HCT116 (cell line): ENCODE results near the gene EPHA6. TPM values are rescaled to one million over a fixed set of nuclear protein-coding genes. Genes with fewer than 3 reads are reported as not detected.

Experiments used
- ATAC-seq: fragments of 200-7000 bp; cut with Tn5 transposase; 2 replicates; pipeline ENCODE4 v1.9.1; 2020; ENCODE audit warnings: mild to moderate bottlenecking, moderate library complexity
- BruUV-seq: library from RNA; stranded (reverse); fragments of 400-500 nt; replicated peaks from 2 replicates; lab custom pipeline; 2021; lab: Mats Ljungman, UMichigan
- CTCF ChIA-PET: fragments of 300-600 bp; sonication (Branson Sonifier 250); formaldehyde crosslinking; loops from one replicate; lab custom pipeline; 2021; ENCODE audit warnings: antibody characterized with exemption; lab: Charles Lee
- POLR2A ChIA-PET: fragments of 300-600, 350-600 bp; sonication (Branson Sonifier 250); formaldehyde crosslinking; loops from one replicate; lab custom pipeline; 2021; ENCODE audit warnings: antibody characterized with exemption; lab: Charles Lee
- RAD21 ChIA-PET, 2 experiments: fragments of 300-600 bp; sonication (Branson Sonifier 250); formaldehyde crosslinking; loops; one replicate each; lab custom pipeline; 2023; ENCODE audit warnings: low total read pairs in 2 of 2; ENCODE audit not compliant: uncharacterized antibody in 2 of 2, unreplicated experiment in 2 of 2, low non-redundant PET in 1 of 2; lab: Charles Lee
- DNase-seq: peaks from one replicate; pipeline ENCODE4 v3.0.0-alpha.2; 2010; ENCODE audit warnings: low read depth, low spot score
- H2AFZ ChIP-seq: fragments of 200-600 bp; shearing (Covaris generic), sonication (generic); 2 replicates; pipeline ENCODE4 v1.6.1; 2017; ENCODE audit warnings: low read depth, mixed run types, mixed read lengths, antibody characterized with exemption, low read length; ENCODE audit not compliant: poor library complexity, severe bottlenecking
- H3K27ac ChIP-seq: 2 replicates; pipeline ENCODE4 v1.5.1; 2012; ENCODE audit warnings: low read depth, low read length
- H3K27me3 ChIP-seq: fragments of 200-600 bp; sonication (generic); 2 replicates; pipeline ENCODE4 v1.6.1; 2016; ENCODE audit warnings: mixed run types, low read length, mixed read lengths; ENCODE audit not compliant: insufficient read depth
- H3K36me3 ChIP-seq, 2 experiments: fragments of 200-500 bp in 1 of 2; fragments of 200-600 bp in 1 of 2; sonication (Bioruptor generic) in 1 of 2; sonication (generic) in 1 of 2; 2 replicates each; pipeline versions ENCODE4 v1.5.1 to v1.6.1; 2014 to 2016; ENCODE audit warnings: low read length in 2 of 2, inconsistent platforms in 1 of 2, mixed read lengths in 1 of 2, mixed run types in 1 of 2; ENCODE audit not compliant: insufficient read depth in 2 of 2, control insufficient read depth in 1 of 2
- H3K4me1 ChIP-seq, 2 experiments: fragments of 200-600 bp in 1 of 2; sonication (generic) in 1 of 2; 2 replicates each; pipeline versions ENCODE4 v1.5.1 to v1.6.1; 2012 to 2017; ENCODE audit warnings: low read length in 2 of 2, inconsistent platforms in 1 of 2, mild to moderate bottlenecking in 1 of 2, mixed read lengths in 1 of 2, mixed run types in 1 of 2, moderate library complexity in 1 of 2; ENCODE audit not compliant: insufficient read depth in 2 of 2, control insufficient read depth in 1 of 2
- H3K4me2 ChIP-seq: fragments of 200-600 bp; sonication (generic); 2 replicates; pipeline ENCODE4 v1.6.1; 2017; ENCODE audit warnings: mixed run types, low read length, mixed read lengths
- H3K4me3 ChIP-seq, 2 experiments: fragments of 200-600 bp in 1 of 2; sonication (generic) in 1 of 2; replicated peaks in 1 of 2; 2 replicates each; pipeline ENCODE4 v1.5.1; 2011 to 2016; ENCODE audit warnings: low read length in 2 of 2, control low read depth in 1 of 2, low read depth in 1 of 2, mild to moderate bottlenecking in 1 of 2, mixed read lengths in 1 of 2, mixed run types in 1 of 2
- H3K79me2 ChIP-seq: fragments of 200-600 bp; sonication (generic); 2 replicates; pipeline ENCODE4 v1.6.1; 2017; ENCODE audit warnings: mild to moderate bottlenecking, mixed run types, low read length, moderate library complexity, mixed read lengths; ENCODE audit not compliant: insufficient read depth
- H3K9ac ChIP-seq: fragments of 200-600 bp; sonication (generic); 2 replicates; pipeline ENCODE4 v1.6.1; 2016; ENCODE audit warnings: low read length, mixed read lengths
- H3K9me2 ChIP-seq: fragments of 200-600 bp; sonication (generic), shearing (Covaris generic); 2 replicates; pipeline ENCODE4 v1.6.1; 2017; ENCODE audit warnings: mixed run types, mild to moderate bottlenecking, moderate library complexity; ENCODE audit not compliant: insufficient read depth
- H3K9me3 ChIP-seq, 2 experiments: fragments of 200-500 bp in 1 of 2; fragments of 200-600 bp in 1 of 2; sonication (Bioruptor generic) in 1 of 2; sonication (generic) in 1 of 2; 2 replicates each; pipeline ENCODE4 v1.6.1; 2014 to 2017; ENCODE audit warnings: low read length in 2 of 2, mixed read lengths in 2 of 2, inconsistent platforms in 1 of 2, low read depth in 1 of 2, mild to moderate bottlenecking in 1 of 2, mixed run types in 1 of 2, moderate library complexity in 1 of 2; ENCODE audit not compliant: control insufficient read depth in 1 of 2, insufficient read depth in 1 of 2
- H4K20me1 ChIP-seq: fragments of 200-600 bp; sonication (generic), shearing (Covaris generic); 2 replicates; pipeline ENCODE4 v1.6.1; 2017; ENCODE audit warnings: mixed run types, mild to moderate bottlenecking, moderate library complexity; ENCODE audit not compliant: insufficient read depth
- ATF3 ChIP-seq: IDR thresholded peaks from 2 replicates; pipeline ENCODE4 v1.6.1; 2012
- EGR1 ChIP-seq: IDR thresholded peaks from 2 replicates; pipeline ENCODE4 v1.6.1; 2012; ENCODE audit warnings: low read depth
- ELF1 ChIP-seq: IDR thresholded peaks from 2 replicates; pipeline ENCODE4 v1.6.1; 2012; ENCODE audit warnings: low read depth, borderline replicate concordance
- EZH2 ChIP-seq: fragments of 200-600 bp; sonication (generic); IDR thresholded peaks from 2 replicates; pipeline ENCODE4 v1.6.1; 2017; ENCODE audit warnings: antibody characterized with exemption, mixed run types
- MAX ChIP-seq: IDR thresholded peaks from 2 replicates; pipeline ENCODE4 v1.6.1; 2012
- POLR2AphosphoS5 ChIP-seq: IDR thresholded peaks from 2 replicates; pipeline ENCODE4 v1.6.1; 2011; ENCODE audit warnings: mild to moderate bottlenecking, low read depth, low read length, moderate library complexity
- RAD21 ChIP-seq: IDR thresholded peaks from 2 replicates; pipeline ENCODE4 v1.6.1; 2012; ENCODE audit warnings: low read depth, mild to moderate bottlenecking
- REST ChIP-seq: IDR thresholded peaks from 2 replicates; pipeline ENCODE4 v1.6.1; 2012; ENCODE audit warnings: low read depth
- SIN3A ChIP-seq: IDR thresholded peaks from 2 replicates; pipeline ENCODE4 v1.6.1; 2012; ENCODE audit warnings: low read depth
- SRF ChIP-seq: IDR thresholded peaks from 2 replicates; pipeline ENCODE4 v1.6.1; 2012; ENCODE audit warnings: low read depth
- YY1 ChIP-seq: IDR thresholded peaks from 2 replicates; pipeline ENCODE4 v1.6.1; 2011; ENCODE audit warnings: low read length, low read depth, moderate library complexity, mild to moderate bottlenecking; ENCODE audit not compliant: insufficient replicate concordance; ENCODE audit errors: extremely low read depth
- ZFX ChIP-seq: fragments of 450-650 bp; IDR thresholded peaks from 2 replicates; pipeline ENCODE4 v1.6.1; 2017
- intact Hi-C: fragments of 100-400 bp; cut with micrococcal nuclease; formaldehyde crosslinking; loops from 2 replicates; pipeline ENCODE4 v1.10.0; 2022
- total RNA-seq: library from RNA; stranded (reverse); gene quantifications from one replicate; pipeline ENCODE4 v1.2.1, GENCODE V29; 2021; ENCODE audit not compliant: unreplicated experiment

EPHA6 gene
- total RNA-seq, 1 experiment from 2014 or later = not detected

GRCh38 chr3:96900031-96900430, 85.6 kb downstream of the EPHA6 start:
- Histone ChIP-seq H3K27me3 (no peaks in the 10 kb centered on the region), H3K27ac (no peak overlapping the region), H3K4me2 (no peak overlapping the region), H3K9me3 (peaks cover 3 to 25% of the 10 kb centered on the region in 2 experiments; a peak in 2 of 4 replicates), H2AFZ (no peak overlapping the region), H3K79me2 (no peaks in the 10 kb centered on the region), H4K20me1 (no peaks in the 10 kb centered on the region), H3K36me3 (no peaks in the 10 kb centered on the region), H3K4me3 (no peak overlapping the region), H3K9ac (no peak overlapping the region), H3K4me1 (no peaks in the 10 kb centered on the region), H3K9me2 (no peaks in the 10 kb centered on the region)
- ChIA-PET POLR2A (no interaction called here), CTCF (no interaction called here), RAD21 (no interaction called here)
- TF ChIP-seq ZFX = no peak
- TF ChIP-seq SIN3A = no peak
- no peak for TF ChIP-seq REST
- no peak for TF ChIP-seq SRF
- TF ChIP-seq RAD21 = no peak
- no peak for TF ChIP-seq EGR1
- TF ChIP-seq POLR2AphosphoS5 = no peak
- no peak for TF ChIP-seq YY1
- TF ChIP-seq ELF1 = no peak
- no peak for TF ChIP-seq ATF3
- TF ChIP-seq MAX = no peak
- TF ChIP-seq EZH2 = no peak
- intact Hi-C loops = no loop called here
- no peak for ATAC-seq
- no peak for DNase-seq
- BruUV-seq = no TSS peak
